GM21526 (cell line): Measurements from ENCODE around the gene C5orf46.
"Not testable (repeated sequence)": the region's sequence is repeated elsewhere in the genome, so short reads cannot be mapped to it uniquely, and the experiment has no call there.

Experiments
- ATAC-seq: cut with Tn5 transposase; IDR thresholded peaks from one replicate; pipeline ENCODE4 v1.9.1; 2021; ENCODE audit warnings: moderate library complexity; ENCODE audit not compliant: unreplicated experiment, low FRiP score

Gene C5orf46

GRCh38 chr5:147906326-147907095 is at the start of gene C5orf46:
TSS of gene C5orf46 (minus strand) at chr5:147906538. CDS start at chr5:147906501, 37 bp downstream.
- no peak for ATAC-seq

- no peak for ATAC-seq
These were observed 48.6 kb upstream of the C5orf46 start for GRCh38 chr5:147954971-147955370.

- no peak for ATAC-seq
These were observed 43.6 kb upstream of the C5orf46 start for GRCh38 chr5:147949711-147950573.

- ATAC-seq: not testable (repeated sequence)
These were observed 40.4 kb upstream of the C5orf46 start for GRCh38 chr5:147946658-147947274.

DNA sequence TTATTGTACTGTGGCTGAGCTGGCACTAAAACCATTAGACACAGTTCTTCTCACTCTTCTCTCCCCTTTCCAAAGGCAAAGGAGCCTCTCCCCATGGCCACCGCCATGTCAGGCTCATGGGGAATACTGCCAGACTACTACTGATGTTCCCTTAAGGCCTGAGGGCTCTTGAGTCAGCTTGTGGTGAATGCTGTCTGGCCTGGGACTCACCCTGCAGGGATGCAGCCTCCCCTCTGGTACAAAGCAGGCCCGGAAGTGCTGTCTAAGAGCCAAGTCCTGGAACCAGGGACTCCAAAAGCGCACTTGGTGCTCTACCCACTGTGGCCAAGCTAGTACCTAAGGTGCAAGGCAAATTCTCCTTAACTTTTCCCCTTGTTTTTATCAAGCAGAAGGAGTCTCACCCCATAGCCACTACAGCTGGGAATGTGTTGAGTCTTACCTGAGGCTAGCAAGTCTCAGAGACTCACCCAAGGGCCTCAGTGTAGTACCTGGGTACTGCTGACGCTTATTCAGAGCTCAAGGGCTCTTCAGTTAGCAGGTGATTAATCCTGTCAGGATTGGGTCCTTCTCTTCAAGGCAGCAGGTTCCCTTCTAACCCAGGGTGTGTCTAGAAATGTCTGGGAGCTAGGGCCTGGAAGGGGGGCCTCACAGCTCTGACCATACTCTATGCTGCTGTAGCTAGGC is 33.2 kb upstream of the C5orf46 start:
- no peak for ATAC-seq

DNA sequence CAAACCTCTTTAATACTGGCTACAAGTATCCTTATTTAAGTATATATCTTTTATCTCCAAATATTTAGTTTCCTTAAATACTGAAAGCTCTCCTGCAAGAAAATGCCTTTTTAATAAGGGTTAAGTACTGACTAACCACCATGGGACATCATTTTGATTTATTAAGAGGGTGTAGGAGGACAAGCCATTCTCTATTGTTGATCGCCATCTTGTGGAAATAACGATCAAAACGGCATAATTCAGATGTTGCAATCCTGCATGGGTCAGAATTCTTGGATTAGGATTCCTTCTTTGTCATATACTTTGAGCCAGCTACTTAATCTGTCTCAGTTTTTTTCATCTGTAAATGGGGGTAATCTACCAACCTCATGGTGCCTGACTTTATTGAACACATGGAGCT is 28.7 kb upstream of the C5orf46 start:
- ATAC-seq: no peak

DNA sequence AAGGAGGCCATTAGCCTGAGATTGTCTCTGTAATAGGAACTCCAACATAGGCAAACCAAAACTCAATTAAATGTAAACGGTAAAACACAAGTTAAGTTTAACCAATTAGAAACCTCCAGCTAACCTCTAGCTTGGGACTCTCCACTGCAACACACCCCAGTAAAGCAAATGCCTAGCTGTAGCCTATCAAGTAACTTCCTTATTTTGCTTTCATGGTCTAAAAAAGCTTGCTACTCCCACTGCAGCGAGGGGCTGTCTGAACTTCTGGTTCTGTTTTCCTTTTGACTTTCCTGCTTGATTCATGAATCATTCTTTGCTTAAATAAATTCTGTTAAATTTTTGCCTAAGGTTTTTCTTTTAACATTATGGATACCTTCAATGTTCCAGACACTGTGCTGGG is 24.4 kb upstream of the C5orf46 start:
- ATAC-seq: peak; percentile 94

GRCh38 chr5:147927901-147928300 is 21.6 kb upstream of the C5orf46 start:
- ATAC-seq: no peak

GRCh38 chr5:147925020-147925419 is 18.7 kb upstream of the C5orf46 start:
- no peak for ATAC-seq

- no peak for ATAC-seq
These were observed 14.8 kb upstream of the C5orf46 start for GRCh38 chr5:147921136-147921535.

DNA sequence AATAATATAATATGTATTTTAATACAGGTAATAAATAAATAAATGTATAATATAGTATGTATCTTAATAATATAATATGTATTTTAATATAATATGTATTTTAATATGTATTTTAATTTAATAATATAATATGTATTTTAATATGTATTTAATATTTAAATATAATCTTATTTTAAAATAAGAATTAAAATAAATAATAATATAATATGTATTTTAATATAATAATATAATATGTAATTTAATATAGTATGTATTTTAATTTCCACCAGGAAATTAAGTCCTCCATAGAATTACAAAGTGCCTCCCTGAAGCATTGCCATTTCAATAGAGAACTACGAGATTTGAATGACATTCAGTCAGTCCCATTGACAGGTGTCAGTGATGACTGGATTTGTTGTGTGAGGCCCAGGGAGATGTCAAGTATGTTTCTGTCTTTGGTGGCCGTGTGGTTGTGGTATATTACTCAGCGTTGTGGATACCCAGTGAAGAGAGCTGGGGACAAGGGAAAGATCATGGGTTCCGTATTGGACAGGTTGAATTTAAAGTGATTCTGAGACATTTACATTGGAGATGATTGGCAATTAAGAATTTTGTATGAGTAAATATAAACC is 14.2 kb upstream of the C5orf46 start:
- no peak for ATAC-seq

- no peak for ATAC-seq
These were observed 12.6 kb upstream of the C5orf46 start for GRCh38 chr5:147918899-147919298.

DNA sequence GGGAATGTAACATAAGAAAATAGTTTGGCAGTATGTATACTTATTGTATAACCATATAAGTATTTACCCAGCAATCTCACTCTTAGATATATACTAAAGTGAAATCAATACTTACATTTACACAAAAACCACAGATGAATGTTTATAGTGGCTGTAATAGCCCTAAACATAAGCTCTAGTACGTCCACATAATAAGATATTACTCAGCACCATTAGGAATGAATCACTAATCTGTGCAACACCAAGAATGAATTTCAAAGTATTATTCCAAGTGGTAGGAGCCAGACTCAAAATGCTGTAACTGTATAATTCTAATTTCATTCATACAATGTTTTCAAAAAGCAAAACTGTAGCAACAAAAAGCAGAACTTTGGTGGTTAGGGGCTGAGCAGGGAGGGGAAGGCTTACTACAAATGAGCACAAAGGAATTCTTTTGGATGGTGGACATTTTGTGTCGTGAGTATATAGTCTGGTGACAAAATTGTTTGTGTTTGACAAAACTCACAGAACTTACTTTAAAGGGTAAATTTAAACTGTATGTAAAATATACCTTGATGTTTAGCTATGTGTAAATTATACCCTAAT is 11.9 kb upstream of the C5orf46 start:
- ATAC-seq: no peak

DNA sequence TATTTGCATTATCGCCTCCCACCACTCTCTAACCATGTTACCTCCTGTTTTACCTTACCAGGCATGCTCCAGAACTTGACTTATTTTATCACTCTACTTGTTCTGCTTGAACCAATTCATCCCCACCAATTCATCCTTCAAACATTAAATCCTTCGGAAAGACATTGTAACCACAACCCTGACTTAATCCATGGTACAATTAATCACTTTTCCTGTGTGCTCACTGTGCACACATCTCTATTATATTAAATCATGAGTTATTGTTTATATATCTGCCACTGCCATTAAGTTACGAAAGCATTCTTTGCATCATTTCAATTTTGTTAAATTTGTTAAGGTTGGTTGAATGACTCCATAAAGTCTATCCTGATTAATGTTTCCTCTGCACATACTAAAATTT is 7.4 kb upstream of the C5orf46 start:
- ATAC-seq: no peak

GRCh38 chr5:147912011-147912410 is 5.7 kb upstream of the C5orf46 start:
- no peak for ATAC-seq

GRCh38 chr5:147911427-147911826 is 5.1 kb upstream of the C5orf46 start:
- ATAC-seq: no peak

GRCh38 chr5:147904110-147904509 is 2.2 kb downstream of the C5orf46 start:
- ATAC-seq: no peak

DNA sequence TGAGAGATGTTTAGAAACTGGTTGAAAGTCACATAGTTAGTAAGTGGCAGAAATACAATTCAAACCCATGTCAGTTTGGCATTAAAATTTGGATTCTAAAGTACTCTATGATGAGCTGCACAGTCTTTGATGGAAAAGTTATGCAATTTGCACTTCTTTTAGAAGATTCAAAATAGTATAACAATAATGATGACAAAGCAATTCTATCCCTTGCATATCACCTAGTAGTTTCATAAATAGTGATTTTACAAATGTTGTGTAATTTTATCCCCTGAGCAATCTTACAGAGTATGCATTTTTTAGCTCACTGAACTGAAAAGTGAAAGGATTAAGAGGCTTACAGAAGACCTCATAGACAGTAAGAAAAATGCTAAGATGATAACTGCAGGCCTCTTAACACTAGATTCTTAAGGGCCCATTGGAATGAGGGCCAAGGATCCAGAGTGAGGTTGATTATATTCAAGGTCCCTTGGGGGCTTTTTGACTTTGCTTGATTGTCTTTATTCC is 3.7 kb downstream of the C5orf46 start:
- no peak for ATAC-seq

DNA sequence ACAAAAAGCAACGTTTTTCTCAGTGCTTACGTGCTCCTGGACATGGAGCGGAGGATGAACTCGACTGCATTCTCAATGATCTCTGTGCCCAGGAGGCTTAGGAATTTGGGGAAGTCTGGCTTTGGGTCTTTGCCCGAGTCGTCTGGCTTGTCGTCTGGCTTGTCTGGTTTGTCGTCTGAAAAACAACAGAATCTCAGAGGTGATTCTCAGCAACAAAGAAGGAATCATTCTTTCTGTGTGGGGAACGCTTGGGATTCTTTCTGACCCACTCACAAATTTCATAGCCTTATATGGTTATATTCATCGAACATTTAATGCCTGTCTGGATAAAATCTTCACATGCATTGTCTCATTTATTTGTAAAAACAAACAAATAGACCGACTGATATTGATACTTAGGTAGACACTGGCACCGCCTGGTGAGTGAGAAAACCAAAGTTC is 4.7 kb downstream of the C5orf46 start:
- ATAC-seq: no peak
